Kidney (tissue), 22 donors: ENCODE data around the gene ZNF98. TPM values are rescaled to one million over a fixed set of nuclear protein-coding genes. Genes with fewer than 3 reads are reported as not detected.
A peak's percentile ranks its signal among the peaks of the same experiment; 100 is the strongest.

Source experiments
- DNase-seq, 5 donors: peaks; one replicate each; pipeline ENCODE4 v3.0.0-alpha.2; 2013 to 2020
- FAIRE-seq: peaks from 2 replicates; lab custom pipeline; 2012; peaks lifted over from hg19 to GRCh38; lab: Jason Lieb, UNC
- H3K27ac ChIP-seq, 2 donors: one replicate each; pipeline ENCODE4 v1.7.0; 2013; ENCODE audit warnings: low read depth in 2 of 2, low read length in 2 of 2, inconsistent platforms in 1 of 2
- H3K27me3 ChIP-seq: one replicate; pipeline ENCODE4 v1.7.1; 2013; ENCODE audit warnings: low read length, inconsistent platforms; ENCODE audit not compliant: control insufficient read depth, insufficient read depth
- H3K36me3 ChIP-seq, 3 donors: one replicate each; pipeline versions ENCODE4 v1.7.0 to v1.7.1; 2013; ENCODE audit warnings: low read length in 3 of 3, control low read depth in 1 of 3, inconsistent platforms in 1 of 3; ENCODE audit not compliant: insufficient read depth in 3 of 3, control insufficient read depth in 2 of 3
- H3K4me1 ChIP-seq, 3 donors: one replicate each; pipeline versions ENCODE4 v1.7.0 to v1.7.1; 2013; ENCODE audit warnings: low read length in 3 of 3, inconsistent platforms in 1 of 3, low read depth in 1 of 3; ENCODE audit not compliant: control insufficient read depth in 2 of 3, insufficient read depth in 2 of 3
- H3K4me3 ChIP-seq, 3 donors: one replicate each; pipeline versions ENCODE4 v1.7.0 to v1.8.1; 2013; ENCODE audit warnings: low read length in 3 of 3, control low read depth in 1 of 3, inconsistent platforms in 1 of 3
- H3K9ac ChIP-seq, 3 donors: one replicate each; pipeline versions ENCODE4 v1.7.0 to v1.7.1; 2013; ENCODE audit warnings: low read length in 3 of 3, control low read depth in 1 of 3, inconsistent platforms in 1 of 3
- H3K9me3 ChIP-seq, 3 donors: one replicate each; pipeline versions ENCODE4 v1.7.0 to v1.7.1; 2013; ENCODE audit warnings: low read length in 3 of 3, control low read depth in 1 of 3, inconsistent platforms in 1 of 3; ENCODE audit not compliant: control insufficient read depth in 2 of 3, insufficient read depth in 1 of 3
- CTCF ChIP-seq: IDR thresholded peaks from 3 replicates; pipeline ENCODE4 v1.5.1; 2012; ENCODE audit warnings: mild to moderate bottlenecking, moderate library complexity, borderline replicate concordance; ENCODE audit not compliant: insufficient read depth; ENCODE audit errors: extremely low read depth
- intact Hi-C: fragments of 100-400 bp; cut with DNase I; formaldehyde crosslinking; loops from one replicate; pipeline ENCODE4 v1.11.1; 2022
- long read RNA-seq, 10 donors: library from polyadenylated mRNA in 1 of 10; unstranded in 1 of 10; transcript quantifications; one replicate each; pipeline ENCODE4 v2.0.0 and lab custom pipeline, GENCODE V29; 2021 to 2026
- polyA plus RNA-seq: library from polyadenylated mRNA; stranded (reverse); fragments of 350-450 nt; fragmentation: Illumina TruSeq; extraction: RNeasy Lipid Tissue Mini Kit (QIAGEN cat#74804); gene quantifications from one replicate; pipeline ENCODE4 v1.2.3, GENCODE V29; 2014; ENCODE audit warnings: low read depth, low replicate concordance; ENCODE audit not compliant: insufficient read depth
- total RNA-seq: library from RNA; stranded (reverse); fragmentation: NEBNext Ultra II Directional; extraction: Animal tissue kit (Norgen Biotek cat#: 25700); gene quantifications from one replicate; pipeline ENCODE4 v1.2.1, GENCODE V29; 2021
- donor health status: control.
- donor health status: control.
- donor health status: control.
- donor health status: control.
- donor health status: control.
- donor health status: DM: yes; HTN: yes; CAD: no.
- donor health status: Normal renal cell carcinoma (clear cell type).

ZNF98 gene
- total RNA-seq (1.2 TPM), polyA plus RNA-seq (1.2 TPM)
- long read RNA-seq, donor 1, partial matches to known transcripts, result 0 of 1 reads
- long read RNA-seq, donor 1, other reads (novel, unspliced or antisense), result 0 of 1 reads
- long read RNA-seq, donor 2, partial matches to known transcripts, result 0 of 1 reads
- long read RNA-seq, donor 2, other reads (novel, unspliced or antisense), result 0 of 1 reads
- long read RNA-seq, donor 3, partial matches to known transcripts, result 0 of 2 reads
- long read RNA-seq, donor 3, other reads (novel, unspliced or antisense), result 0 of 2 reads
- long read RNA-seq, donor 4, partial matches to known transcripts, result 0 of 3 reads
- long read RNA-seq, donor 4, other reads (novel, unspliced or antisense), result 0 of 3 reads
- long read RNA-seq, donor 5, result 0 reads
- long read RNA-seq, donor 6, result 0 reads
- long read RNA-seq, donor 7, partial matches to known transcripts, result 0 of 1 reads
- long read RNA-seq, donor 7, other reads (novel, unspliced or antisense), result 1 of 1 reads
- long read RNA-seq, donor 8, result 0 reads
- long read RNA-seq, donor 9, result 0 reads
- long read RNA-seq, donor 10, result 0 reads

DNA sequence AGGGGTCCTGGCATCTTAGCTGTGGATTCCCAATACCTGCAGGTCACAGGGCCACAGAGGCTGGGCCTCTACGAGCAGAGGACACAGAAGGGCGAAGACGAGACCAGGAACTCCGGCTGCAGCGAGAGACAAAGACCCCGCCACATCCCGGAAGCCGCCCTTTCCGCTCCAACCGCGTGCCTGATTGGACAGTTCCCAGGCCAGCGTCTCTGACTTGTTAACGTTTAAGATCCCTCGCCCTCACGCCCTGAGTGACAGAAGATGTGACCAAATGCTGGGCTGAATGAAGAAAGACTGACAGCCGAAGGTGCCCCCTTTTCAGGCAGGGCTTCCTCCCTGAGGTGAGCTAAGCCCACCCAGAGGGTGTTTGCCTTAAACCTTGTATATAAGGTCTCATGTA lies at the start of gene ZNF98:
Gene ZNF98, minus strand, starts transcription at position 136 of the 400 bp plus-strand sequence. Its CDS starts 122 bp downstream, at position 14.
- Histone ChIP-seq H3K27me3 (no peaks in the 10 kb centered on the region), H3K4me3 (peak within 1 kb of the TSS; percentile 56 to 63 (median 58)), H3K4me1 (no peaks in the 10 kb centered on the region), H3K27ac (peak within 1 kb of the TSS in 1 of 2 donors; percentile 22), H3K36me3 (no peaks in the 10 kb centered on the region), H3K9me3 (peaks cover 0 to 7% (median 0%) of the 10 kb centered on the region in 3 donors), H3K9ac (peak within 1 kb of the TSS in 1 of 3 donors; percentile 26)
- no peak for TF ChIP-seq CTCF
- DNase-seq (peak in 4 of 5 donors; percentile 67 to 83 (median 74)), FAIRE-seq (no peak)
- intact Hi-C loops, result no loop called here

DNA sequence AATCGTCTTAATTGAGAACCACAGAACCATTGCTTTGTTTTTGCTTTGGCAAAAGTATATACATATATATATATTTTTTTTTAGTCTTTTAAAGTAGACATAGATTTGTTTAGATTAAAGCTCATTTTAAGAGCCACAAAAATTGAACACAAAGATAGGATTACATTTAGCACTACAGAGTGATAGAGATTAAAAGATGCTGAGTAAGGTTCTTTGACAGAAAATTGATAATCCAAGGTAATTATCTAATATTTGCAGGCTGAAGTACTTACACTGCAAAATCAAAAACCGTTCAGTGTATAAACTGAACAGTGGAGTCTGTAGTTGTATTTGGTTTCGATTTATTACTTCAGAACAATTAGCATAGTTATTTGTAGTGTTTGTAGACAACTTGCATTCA lies 24.5 kb upstream of the ZNF98 start:
- H3K9me3 ChIP-seq, result peaks cover 0 to 17% (median 8%) of the 10 kb centered on the region in 3 donors
- no peak overlapping the region for H3K9ac ChIP-seq
- H3K4me3 ChIP-seq, result no peak overlapping the region
- H3K27me3 ChIP-seq, result no peaks in the 10 kb centered on the region
- no peaks in the 10 kb centered on the region for H3K4me1 ChIP-seq
- no peak overlapping the region for H3K27ac ChIP-seq
- no peak for TF ChIP-seq CTCF
- FAIRE-seq (no peak), DNase-seq (no peak)
- intact Hi-C loops, result no loop called here
- H3K36me3 ChIP-seq, result no peaks in the 10 kb centered on the region

DNA sequence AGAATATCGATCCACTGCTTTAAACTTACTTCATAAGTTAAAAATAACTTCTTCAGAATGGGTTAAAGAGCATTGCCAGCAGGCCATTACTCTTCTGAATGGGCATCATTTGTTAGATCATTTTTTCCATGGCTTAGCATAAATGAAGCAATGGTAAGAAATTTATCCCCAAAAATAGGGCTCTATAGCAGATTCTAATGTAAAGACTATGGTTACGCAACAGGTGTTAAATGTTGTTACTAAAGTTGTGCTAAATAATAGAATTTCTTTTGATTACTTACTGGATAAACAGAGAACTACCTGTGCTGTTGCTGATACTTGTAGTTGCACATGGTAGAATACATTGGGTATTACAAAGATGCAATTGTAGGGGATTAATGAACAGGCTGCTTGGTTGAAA lies 15.9 kb upstream of the ZNF98 start:
- H3K27me3 ChIP-seq, result no peaks in the 10 kb centered on the region
- no peak overlapping the region for H3K27ac ChIP-seq
- peaks cover 0 to 3% (median 0%) of the 10 kb centered on the region in 3 donors for H3K9me3 ChIP-seq
- no peaks in the 10 kb centered on the region for H3K4me1 ChIP-seq
- H3K36me3 ChIP-seq, result no peaks in the 10 kb centered on the region
- no peak overlapping the region for H3K9ac ChIP-seq
- DNase-seq (no peak), FAIRE-seq (no peak)
- TF ChIP-seq CTCF, result no peak
- no peak overlapping the region for H3K4me3 ChIP-seq
- intact Hi-C loops, result no loop called here
